NT2/D1 (cell line): ENCODE results near the gene ELF4.
A peak's percentile ranks its signal among the peaks of the same experiment; 100 is the strongest.

Source experiments
- DNase-seq: peaks from one replicate; pipeline ENCODE4 v3.0.0-alpha.2; 2011; ENCODE audit warnings: low read depth, low spot score
- H3K27me3 ChIP-seq: 2 replicates; pipeline ENCODE4 v1.6.0; 2011; ENCODE audit warnings: mild to moderate bottlenecking; ENCODE audit not compliant: insufficient read length, insufficient read depth
- H3K36me3 ChIP-seq: 2 replicates; pipeline ENCODE4 v1.6.1; 2011; ENCODE audit warnings: mild to moderate bottlenecking, low read length, mixed read lengths; ENCODE audit not compliant: insufficient read depth, insufficient read length
- H3K4me1 ChIP-seq: 2 replicates; pipeline ENCODE4 v1.5.1; 2011; ENCODE audit not compliant: insufficient read depth, insufficient read length
- H3K4me3 ChIP-seq: 2 replicates; pipeline ENCODE4 v1.5.1; 2011; ENCODE audit warnings: low read depth; ENCODE audit not compliant: insufficient read length
- H3K9ac ChIP-seq: 2 replicates; pipeline ENCODE4 v1.6.0; 2011; ENCODE audit warnings: low read depth; ENCODE audit not compliant: insufficient read length
- H3K9me3 ChIP-seq: 2 replicates; pipeline ENCODE4 v1.5.1; 2011; ENCODE audit warnings: mild to moderate bottlenecking, low read length; ENCODE audit not compliant: insufficient read depth
- SUZ12 ChIP-seq: IDR thresholded peaks from 2 replicates; pipeline ENCODE4 v1.6.1; 2011; ENCODE audit not compliant: insufficient read length, insufficient read depth; ENCODE audit errors: extremely low read depth
- YY1 ChIP-seq: IDR thresholded peaks from 2 replicates; pipeline ENCODE4 v1.6.1; 2011; ENCODE audit not compliant: insufficient read length, insufficient read depth
- ZNF274 ChIP-seq: IDR thresholded peaks from 2 replicates; pipeline ENCODE4 v1.6.1; 2011; ENCODE audit warnings: mild to moderate bottlenecking, low read depth, low read length

The ELF4 gene

GRCh38 chrX:130090364-130090763, 19.9 kb downstream of the ELF4 start:
- H3K4me3 ChIP-seq, result no peak overlapping the region
- no peak for TF ChIP-seq YY1
- no peak for TF ChIP-seq ZNF274
- no peak for TF ChIP-seq SUZ12
- no peak for DNase-seq
- no peaks in the 10 kb centered on the region for H3K9me3 ChIP-seq
- H3K9ac ChIP-seq, result no peak overlapping the region
- H3K36me3 ChIP-seq, result no peaks in the 10 kb centered on the region
- H3K27me3 ChIP-seq, result no peaks in the 10 kb centered on the region
- peaks cover 4% of the 10 kb centered on the region for H3K4me1 ChIP-seq

- Histone ChIP-seq H3K4me3 (no peak overlapping the region), H3K9ac (no peak overlapping the region), H3K4me1 (peaks cover 6% of the 10 kb centered on the region), H3K36me3 (no peaks in the 10 kb centered on the region), H3K27me3 (no peaks in the 10 kb centered on the region), H3K9me3 (no peaks in the 10 kb centered on the region)
- no peak for TF ChIP-seq YY1
- no peak for TF ChIP-seq SUZ12
- TF ChIP-seq ZNF274, result no peak
- no peak for DNase-seq
Observed at GRCh38 chrX:130086447-130087206, 23.7 kb downstream of the ELF4 start.

- Histone ChIP-seq H3K4me1 (peaks cover 6% of the 10 kb centered on the region), H3K27me3 (no peaks in the 10 kb centered on the region), H3K36me3 (peaks cover 6% of the 10 kb centered on the region), H3K9ac (no peak overlapping the region), H3K9me3 (no peaks in the 10 kb centered on the region), H3K4me3 (no peak overlapping the region)
- TF ChIP-seq ZNF274, result no peak
- TF ChIP-seq SUZ12, result no peak
- TF ChIP-seq YY1, result no peak
- no peak for DNase-seq
Observed at GRCh38 chrX:130085551-130086446, 24.5 kb downstream of the ELF4 start.

- TF ChIP-seq ZNF274, result no peak
- no peak for TF ChIP-seq SUZ12
- no peak for TF ChIP-seq YY1
- Histone ChIP-seq H3K36me3 (peaks cover 12% of the 10 kb centered on the region), H3K9ac (no peak overlapping the region), H3K4me1 (peaks cover 6% of the 10 kb centered on the region), H3K4me3 (no peak overlapping the region), H3K27me3 (no peaks in the 10 kb centered on the region), H3K9me3 (no peaks in the 10 kb centered on the region)
- DNase-seq, result no peak
Observed at GRCh38 chrX:130084631-130085237, 25.6 kb downstream of the ELF4 start.

- Histone ChIP-seq H3K36me3 (peaks cover 12% of the 10 kb centered on the region), H3K4me3 (no peak overlapping the region), H3K27me3 (no peaks in the 10 kb centered on the region), H3K9me3 (no peaks in the 10 kb centered on the region), H3K4me1 (peaks cover 6% of the 10 kb centered on the region), H3K9ac (peak overlapping the region; percentile 21)
- TF ChIP-seq YY1 (no peak), ZNF274 (no peak), SUZ12 (no peak)
- no peak for DNase-seq
Observed at GRCh38 chrX:130083656-130084382, 26.5 kb downstream of the ELF4 start.

GRCh38 chrX:130083107-130083490, 27.2 kb downstream of the ELF4 start:
- Histone ChIP-seq H3K4me3 (no peak overlapping the region), H3K27me3 (no peaks in the 10 kb centered on the region), H3K4me1 (peaks cover 6% of the 10 kb centered on the region), H3K9me3 (no peaks in the 10 kb centered on the region), H3K36me3 (peaks cover 12% of the 10 kb centered on the region), H3K9ac (no peak overlapping the region)
- DNase-seq, result no peak
- TF ChIP-seq ZNF274 (no peak), SUZ12 (no peak), YY1 (no peak)
